Sigmoid colon (tissue), 7 donors: Measurements from ENCODE around the gene UBE2S. TPM values are rescaled to one million over a fixed set of nuclear protein-coding genes. Genes with fewer than 3 reads are reported as not detected.

ENCODE experiments used
- DNase-seq: peaks from one replicate; pipeline ENCODE4 v3.0.0-alpha.2; 2019
- H3K27ac ChIP-seq, 4 donors: fragments of 200-600 bp; sonication (generic); one replicate each; pipeline ENCODE4 v1.5.1; 2016 to 2019; ENCODE audit warnings: mild to moderate bottlenecking in 1 of 4
- H3K27me3 ChIP-seq, 3 donors: fragments of 200-600 bp; sonication (generic); one replicate each; pipeline ENCODE4 v1.5.1; 2019; ENCODE audit warnings: mild to moderate bottlenecking in 1 of 3
- H3K36me3 ChIP-seq, 4 donors: fragments of 200-600 bp; sonication (generic); one replicate each; pipeline ENCODE4 v1.5.1; 2016 to 2019
- H3K4me1 ChIP-seq, 4 donors: fragments of 200-600 bp; sonication (generic); one replicate each; pipeline ENCODE4 v1.5.1; 2017 to 2019
- H3K4me3 ChIP-seq, 4 donors: fragments of 200-600 bp; sonication (generic); one replicate each; pipeline ENCODE4 v1.5.1; 2017 to 2019; ENCODE audit warnings: mild to moderate bottlenecking in 2 of 4, moderate library complexity in 1 of 4
- H3K9me3 ChIP-seq, 4 donors: fragments of 200-600 bp in 3 of 4; sonication (generic) in 3 of 4; one replicate each; pipeline versions ENCODE4 v1.5.1 to v1.6.1; 2013 to 2019
- EP300 ChIP-seq, 4 donors: sonication (generic); formaldehyde crosslinking; IDR thresholded peaks; one replicate each; pipeline ENCODE4 v1.6.1; 2017; ENCODE audit warnings: antibody characterized with exemption in 4 of 4
- POLR2A ChIP-seq, 2 donors: fragments of 450-650 bp; IDR thresholded peaks; one replicate each; pipeline ENCODE4 v1.6.1; 2016; ENCODE audit warnings: antibody characterized with exemption in 2 of 2, mild to moderate bottlenecking in 2 of 2, moderate library complexity in 2 of 2
- POLR2AphosphoS5 ChIP-seq, 4 donors: sonication (generic); formaldehyde crosslinking; IDR thresholded peaks; one replicate each; pipeline ENCODE4 v1.6.1; 2017; ENCODE audit warnings: antibody characterized with exemption in 4 of 4
- WGBS, 2 donors: extraction: QIAGEN DNeasy Blood & Tissue Kit; methylation state at CpG; one replicate each; pipeline ENCODE4 v1.1.7; 2013; 5-methylcytosine and 5-hydroxymethylcytosine counted together
- intact Hi-C: fragments of 100-400 bp; cut with DNase I; formaldehyde crosslinking; loops from one replicate; pipeline ENCODE4 v1.15.1; 2023
- polyA plus RNA-seq, 3 donors: library from polyadenylated mRNA; stranded (reverse); fragments of 200-250 nt; gene quantifications; one replicate each; pipeline ENCODE4 v1.2.3, GENCODE V29; 2013
- total RNA-seq, 4 donors: library from RNA; depleted of rRNA; stranded (reverse); fragments of >200 nt; gene quantifications; one replicate each; pipeline ENCODE4 v1.1.0, GENCODE V29; 2016
- TF ChIP-seq, protein P1 (sequence below), 4 experiments: fragments of 450-650 bp in 3 of 4; fragments of 200-600 bp in 1 of 4; IDR thresholded peaks; one replicate each; pipeline ENCODE4 v1.5.1; 2016 to 2019; ENCODE audit warnings: antibody characterized with exemption in 4 of 4, mild to moderate bottlenecking in 3 of 4, moderate library complexity in 2 of 4
- donor health status: healthy with polysubstance abuse.
- donor health status: Bipolar disorder and iron deficiency.
- donor health status: healthy.

Gene UBE2S
- total and polyA plus RNA-seq, 7 donors: 6.6 to 32.6 (median 16.2) TPM

DNA sequence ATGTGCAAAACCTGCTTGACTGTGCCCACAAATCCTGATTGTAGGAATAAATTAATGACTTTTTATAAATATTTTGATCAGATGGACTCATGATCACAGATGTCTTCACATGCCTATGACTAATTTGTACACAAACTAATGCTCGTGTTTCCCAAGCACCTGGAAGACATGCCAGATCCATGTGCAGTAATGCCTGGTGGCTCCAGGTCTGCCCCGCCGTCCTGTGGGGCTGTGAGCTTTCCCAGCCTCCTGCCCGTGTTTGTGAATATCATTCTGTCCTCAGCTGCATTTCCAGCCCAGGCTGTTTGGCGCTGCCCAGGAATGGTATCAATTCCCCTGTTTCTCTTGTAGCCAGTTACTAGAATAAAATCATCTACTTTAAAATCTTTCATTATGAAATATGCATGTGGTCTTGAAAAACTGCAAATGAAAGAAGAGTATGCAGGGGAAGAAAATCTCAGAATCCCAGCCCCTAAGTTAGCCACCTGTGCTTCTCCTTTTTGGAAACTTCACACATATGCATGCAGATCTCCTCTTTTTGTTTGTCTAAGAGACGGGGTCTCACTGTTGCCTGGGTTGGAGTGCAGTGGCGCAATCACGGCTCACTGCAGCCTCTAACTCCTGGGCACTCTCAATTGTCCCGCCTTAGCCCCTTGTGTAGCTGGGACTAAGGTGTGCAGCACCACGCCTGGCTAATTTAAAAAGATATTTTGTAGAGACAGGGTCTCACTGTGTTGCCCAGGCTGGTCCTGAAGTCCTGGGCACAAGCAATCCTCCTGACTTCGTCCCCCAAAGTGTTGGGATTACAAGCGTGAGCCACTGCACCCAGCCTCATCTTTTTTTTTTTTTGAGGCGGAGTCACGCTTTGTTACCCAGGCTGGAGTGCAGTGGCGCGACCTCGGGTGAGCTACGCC is 15.6 kb downstream of the UBE2S start:
- no peak for DNase-seq
- Histone ChIP-seq H3K4me1 (peaks cover 0 to 34% (median 31%) of the 10 kb centered on the region in 4 donors), H3K4me3 (no peak overlapping the region), H3K36me3 (peaks cover 16 to 38% (median 18%) of the 10 kb centered on the region in 4 donors), H3K27me3 (no peaks in the 10 kb centered on the region), H3K27ac (no peak overlapping the region), H3K9me3 (no peaks in the 10 kb centered on the region)
- intact Hi-C loops: no loop called here
- TF ChIP-seq EP300 (IDR thresholded peaks at IDR 0.05) (no peak), POLR2A (IDR thresholded peaks at IDR 0.05) (no peak), POLR2AphosphoS5 (IDR thresholded peaks at IDR 0.05) (no peak)
- TF ChIP-seq, protein P1, sequence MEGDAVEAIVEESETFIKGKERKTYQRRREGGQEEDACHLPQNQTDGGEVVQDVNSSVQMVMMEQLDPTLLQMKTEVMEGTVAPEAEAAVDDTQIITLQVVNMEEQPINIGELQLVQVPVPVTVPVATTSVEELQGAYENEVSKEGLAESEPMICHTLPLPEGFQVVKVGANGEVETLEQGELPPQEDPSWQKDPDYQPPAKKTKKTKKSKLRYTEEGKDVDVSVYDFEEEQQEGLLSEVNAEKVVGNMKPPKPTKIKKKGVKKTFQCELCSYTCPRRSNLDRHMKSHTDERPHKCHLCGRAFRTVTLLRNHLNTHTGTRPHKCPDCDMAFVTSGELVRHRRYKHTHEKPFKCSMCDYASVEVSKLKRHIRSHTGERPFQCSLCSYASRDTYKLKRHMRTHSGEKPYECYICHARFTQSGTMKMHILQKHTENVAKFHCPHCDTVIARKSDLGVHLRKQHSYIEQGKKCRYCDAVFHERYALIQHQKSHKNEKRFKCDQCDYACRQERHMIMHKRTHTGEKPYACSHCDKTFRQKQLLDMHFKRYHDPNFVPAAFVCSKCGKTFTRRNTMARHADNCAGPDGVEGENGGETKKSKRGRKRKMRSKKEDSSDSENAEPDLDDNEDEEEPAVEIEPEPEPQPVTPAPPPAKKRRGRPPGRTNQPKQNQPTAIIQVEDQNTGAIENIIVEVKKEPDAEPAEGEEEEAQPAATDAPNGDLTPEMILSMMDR (IDR thresholded peaks at IDR 0.05): no peak
- WGBS, 2 donors: 85 to 87% methylated on average over 18 of the region's 18 CpGs

DNA sequence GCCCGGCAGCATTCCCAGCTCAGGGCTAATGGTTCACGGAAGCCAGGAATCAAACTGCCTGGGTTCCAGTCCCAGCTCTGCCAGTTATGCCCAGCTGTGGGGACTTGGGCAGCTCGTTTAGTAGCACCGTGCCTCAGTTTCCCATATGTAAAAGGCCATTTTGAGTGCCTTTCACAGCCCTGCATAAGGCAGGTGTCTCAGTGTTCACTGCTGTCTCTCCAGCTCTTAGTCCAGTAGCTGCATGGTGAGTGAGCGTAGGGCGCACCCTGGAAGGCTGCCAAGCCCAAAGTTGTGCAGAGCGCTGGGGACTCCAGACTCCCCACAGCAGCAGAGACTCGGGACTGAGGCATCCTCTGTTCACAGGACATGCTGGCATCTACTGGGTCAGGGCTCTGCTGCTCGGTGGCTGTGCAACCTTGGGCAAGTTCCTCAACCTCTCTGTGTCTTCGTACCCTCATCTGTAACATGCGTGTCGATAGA is 16.4 kb downstream of the UBE2S start:
- no peak overlapping the region for H3K4me3 ChIP-seq
- H3K27me3 ChIP-seq: no peaks in the 10 kb centered on the region
- DNase-seq: no peak
- peak overlapping the region in 1 of 4 donors; percentile 11 for H3K27ac ChIP-seq
- TF ChIP-seq EP300 (IDR thresholded peaks at IDR 0.05) (no peak), POLR2AphosphoS5 (IDR thresholded peaks at IDR 0.05) (no peak), POLR2A (IDR thresholded peaks at IDR 0.05) (no peak)
- TF ChIP-seq, protein P1 (IDR thresholded peaks at IDR 0.05): no peak
- H3K36me3 ChIP-seq: peaks cover 17 to 38% (median 18%) of the 10 kb centered on the region in 4 donors
- intact Hi-C loops: no loop called here
- WGBS, 2 donors: 84 to 86% methylated on average over 12 of the region's 12 CpGs
- H3K9me3 ChIP-seq: no peaks in the 10 kb centered on the region
- H3K4me1 ChIP-seq: peaks cover 0 to 42% (median 37%) of the 10 kb centered on the region in 4 donors

GRCh38 chr19:55390461-55390880 is 17.1 kb downstream of the UBE2S start:
- Histone ChIP-seq H3K4me1 (peaks cover 0 to 43% (median 37%) of the 10 kb centered on the region in 4 donors), H3K9me3 (no peaks in the 10 kb centered on the region), H3K4me3 (no peak overlapping the region), H3K27ac (peak overlapping the region in 1 of 4 donors; percentile 11), H3K36me3 (peaks cover 17 to 38% (median 18%) of the 10 kb centered on the region in 4 donors), H3K27me3 (no peaks in the 10 kb centered on the region)
- TF ChIP-seq, protein P1 (IDR thresholded peaks at IDR 0.05): no peak
- TF ChIP-seq POLR2AphosphoS5 (IDR thresholded peaks at IDR 0.05): no peak
- TF ChIP-seq POLR2A (IDR thresholded peaks at IDR 0.05): no peak
- WGBS, 2 donors: 77 to 82% methylated on average over 7 of the region's 7 CpGs
- no peak for DNase-seq
- intact Hi-C loops: no loop called here

DNA sequence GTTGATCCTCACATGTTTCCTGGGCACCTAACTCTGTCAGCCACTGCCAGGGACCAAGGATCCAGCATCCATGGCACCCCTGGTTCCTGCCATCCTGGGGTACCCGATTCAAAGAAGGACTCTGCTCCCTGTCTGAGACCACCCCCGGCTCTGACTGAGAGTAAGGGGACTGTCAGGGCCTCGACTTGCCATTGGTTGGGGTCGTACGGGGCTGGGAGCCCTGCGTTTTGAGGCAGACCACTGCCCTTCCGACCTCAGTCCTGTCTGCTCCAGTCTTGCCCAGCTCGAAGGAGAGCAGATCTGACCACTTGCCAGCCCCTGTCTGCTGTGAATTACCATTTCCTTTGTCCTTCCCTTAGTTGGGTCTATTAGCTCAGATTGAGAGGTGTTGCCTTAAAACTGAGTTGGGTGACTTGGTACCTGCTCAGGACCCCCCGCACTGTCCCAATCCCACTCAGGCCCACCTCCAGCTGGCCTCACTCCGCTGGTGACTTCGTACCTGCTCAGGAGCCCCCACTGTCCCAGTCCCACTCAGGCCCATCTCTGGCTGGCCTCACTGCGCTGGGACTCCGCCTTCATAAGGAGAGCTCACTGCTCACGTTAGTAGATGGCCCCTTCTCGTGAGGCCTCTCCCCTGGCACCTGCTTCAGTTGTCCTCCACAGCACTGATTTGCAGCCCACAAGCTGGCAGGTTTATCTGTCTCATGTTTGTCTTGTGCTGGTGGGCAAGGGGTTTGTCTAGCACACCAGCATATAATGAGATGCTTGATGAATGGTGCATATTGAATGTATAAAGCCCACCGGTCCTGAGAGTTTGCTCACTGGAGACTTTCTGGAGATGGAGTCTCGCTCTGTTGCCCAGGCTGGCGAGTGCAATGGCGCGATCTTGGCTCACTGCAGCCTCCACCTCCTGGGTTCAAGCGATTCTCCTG is 17.9 kb downstream of the UBE2S start:
- TF ChIP-seq, protein P1 (IDR thresholded peaks at IDR 0.05): no peak
- TF ChIP-seq EP300 (IDR thresholded peaks at IDR 0.05) (no peak), POLR2A (IDR thresholded peaks at IDR 0.05) (no peak), POLR2AphosphoS5 (IDR thresholded peaks at IDR 0.05) (no peak)
- Histone ChIP-seq H3K36me3 (peaks cover 17 to 38% (median 18%) of the 10 kb centered on the region in 4 donors), H3K4me3 (no peak overlapping the region), H3K27ac (no peak overlapping the region), H3K27me3 (no peaks in the 10 kb centered on the region), H3K9me3 (no peaks in the 10 kb centered on the region), H3K4me1 (peaks cover 0 to 49% (median 42%) of the 10 kb centered on the region in 4 donors)
- WGBS, 2 donors: 84 to 88% methylated on average over 21 of the region's 21 CpGs
- intact Hi-C loops: loop anchor here (5.0 kb wide), 2 partner anchors 107 to 1522 kb away; partner anchors contain the start of genes BRSK1, HSPBP1 and MYADM
- DNase-seq: no peak
